Stimulated activated naive CD4-positive, alpha-beta T cell (primary cell): ENCODE data around the gene GRK3.
"Not testable (repeated sequence)": the region's sequence is repeated elsewhere in the genome, so short reads cannot be mapped to it uniquely, and the experiment has no call there.

Experiments
- DNase-seq, 6 experiments: peaks; one replicate each; lab custom pipeline; 2025; lab: John Stamatoyannopoulos, UW

GRK3 gene

GRCh38 chr22:25551396-25551795 is 13.1 kb upstream of the GRK3 start:
- no peak for DNase-seq

GRCh38 chr22:25552405-25552804 is 12.1 kb upstream of the GRK3 start:
- not testable (repeated sequence) for DNase-seq

GRCh38 chr22:25553131-25553530 is 11.3 kb upstream of the GRK3 start:
- DNase-seq = no peak

- no peak for DNase-seq
Observed at GRCh38 chr22:25554238-25554671, 10.2 kb upstream of the GRK3 start.

GRCh38 chr22:25554689-25555088 is 9.8 kb upstream of the GRK3 start:
- no peak for DNase-seq

GRCh38 chr22:25555586-25555985 is 8.9 kb upstream of the GRK3 start:
- no peak for DNase-seq

GRCh38 chr22:25557218-25557617 is 7.3 kb upstream of the GRK3 start:
- DNase-seq = no peak

GRCh38 chr22:25558341-25558740 is 6.1 kb upstream of the GRK3 start:
- DNase-seq = no peak

- DNase-seq = not testable (repeated sequence)
Observed at GRCh38 chr22:25559910-25560309, 4.6 kb upstream of the GRK3 start.

- DNase-seq = not testable (repeated sequence)
Observed at GRCh38 chr22:25561182-25561581, 3.3 kb upstream of the GRK3 start.

GRCh38 chr22:25561927-25562326 is 2.5 kb upstream of the GRK3 start:
- DNase-seq = not testable (repeated sequence)

GRCh38 chr22:25562966-25563760 is 1.3 kb upstream of the GRK3 start:
- not testable (repeated sequence) for DNase-seq

- peak in 1 of 6 experiments; percentile 53 for DNase-seq
Observed at GRCh38 chr22:25563761-25564319, 635 bp upstream of the GRK3 start.

GRCh38 chr22:25564979-25565677 is 653 bp downstream of the GRK3 start:
- peak in 1 of 6 experiments; percentile 25 for DNase-seq

- DNase-seq = no peak
Observed at GRCh38 chr22:25566186-25566897, 1.9 kb downstream of the GRK3 start.

- no peak for DNase-seq
Observed at GRCh38 chr22:25566898-25567235, 2.4 kb downstream of the GRK3 start.

- no peak for DNase-seq
Observed at GRCh38 chr22:25567251-25567675, 2.8 kb downstream of the GRK3 start.

GRCh38 chr22:25568066-25568465 is 3.6 kb downstream of the GRK3 start:
- DNase-seq = not testable (repeated sequence)

- no peak for DNase-seq
Observed at GRCh38 chr22:25569361-25569760, 4.9 kb downstream of the GRK3 start.

GRCh38 chr22:25569983-25570382 is 5.5 kb downstream of the GRK3 start:
- DNase-seq = no peak

GRCh38 chr22:25570486-25570885 is 6.0 kb downstream of the GRK3 start:
- no peak for DNase-seq

- DNase-seq = not testable (repeated sequence)
Observed at GRCh38 chr22:25571969-25572707, 7.7 kb downstream of the GRK3 start.
